Astrocyte (in vitro differentiated cells and primary cell): Measurements from ENCODE around the gene DLGAP1. TPM values are rescaled to one million over a fixed set of nuclear protein-coding genes. Genes with fewer than 3 reads are reported as not detected.

ENCODE experiments used
- DNase-seq: peaks from one replicate; pipeline ENCODE4 v3.0.0-alpha.2; 2010; ENCODE audit warnings: low read depth
- FAIRE-seq: peaks from 2 replicates; lab custom pipeline; 2011; peaks lifted over from hg19 to GRCh38; lab: Jason Lieb, UNC
- H2AFZ ChIP-seq: 2 replicates; pipeline ENCODE4 v1.6.0; 2012; ENCODE audit warnings: low read depth, low read length, inconsistent platforms
- H3K27ac ChIP-seq: 2 replicates; pipeline ENCODE4 v1.5.1; 2011; ENCODE audit warnings: low read depth, low read length, inconsistent platforms
- H3K27me3 ChIP-seq: 2 replicates; pipeline ENCODE4 v1.6.0; 2011; ENCODE audit warnings: low read length, inconsistent platforms; ENCODE audit not compliant: insufficient read depth
- H3K36me3 ChIP-seq: 2 replicates; pipeline ENCODE4 v1.5.1; 2011; ENCODE audit warnings: low read length, inconsistent platforms; ENCODE audit not compliant: insufficient read depth
- H3K4me1 ChIP-seq: 2 replicates; pipeline ENCODE4 v1.5.1; 2011; ENCODE audit warnings: low read length, inconsistent platforms; ENCODE audit not compliant: insufficient read depth
- H3K4me2 ChIP-seq: 2 replicates; pipeline ENCODE4 v1.6.0; 2012; ENCODE audit warnings: low read length, inconsistent platforms
- H3K4me3 ChIP-seq: 2 replicates; pipeline ENCODE4 v1.5.1; 2011; ENCODE audit warnings: low read depth, mild to moderate bottlenecking, low read length, inconsistent platforms; ENCODE audit not compliant: insufficient read depth
- H3K79me2 ChIP-seq: 2 replicates; pipeline ENCODE4 v1.6.0; 2012; ENCODE audit warnings: mild to moderate bottlenecking, low read length, inconsistent platforms; ENCODE audit not compliant: insufficient read depth
- H3K9ac ChIP-seq: 2 replicates; pipeline ENCODE4 v1.6.0; 2012; ENCODE audit warnings: mild to moderate bottlenecking, low read length, inconsistent platforms
- H3K9me3 ChIP-seq: 2 replicates; pipeline ENCODE4 v1.5.1; 2012; ENCODE audit warnings: low read depth, mild to moderate bottlenecking, low read length, inconsistent platforms; ENCODE audit not compliant: insufficient read depth
- H4K20me1 ChIP-seq: 2 replicates; pipeline ENCODE4 v1.6.0; 2012; ENCODE audit warnings: low read length, inconsistent platforms; ENCODE audit not compliant: insufficient read depth
- H3K27ac Mint-ChIP-seq: one replicate; pipeline ENCODE4 v1.8.0; 2021; ENCODE audit warnings: mild to moderate bottlenecking, mixed read lengths; ENCODE audit not compliant: unreplicated experiment
- H3K27me3 Mint-ChIP-seq: one replicate; pipeline ENCODE4 v1.8.0; 2021; ENCODE audit warnings: low read depth, mixed read lengths; ENCODE audit not compliant: unreplicated experiment
- H3K36me3 Mint-ChIP-seq: one replicate; pipeline ENCODE4 v1.8.0; 2021; ENCODE audit warnings: low read depth, mixed read lengths; ENCODE audit not compliant: unreplicated experiment
- H3K4me1 Mint-ChIP-seq: one replicate; pipeline ENCODE4 v1.8.0; 2021; ENCODE audit warnings: low read depth, mixed read lengths; ENCODE audit not compliant: unreplicated experiment
- H3K4me3 Mint-ChIP-seq: one replicate; pipeline ENCODE4 v1.8.0; 2021; ENCODE audit warnings: mild to moderate bottlenecking, moderate library complexity, mixed read lengths; ENCODE audit not compliant: unreplicated experiment
- H3K9me3 Mint-ChIP-seq: one replicate; pipeline ENCODE4 v1.8.0; 2021; ENCODE audit warnings: mild to moderate bottlenecking, mixed read lengths; ENCODE audit not compliant: unreplicated experiment
- EZH2 ChIP-seq: IDR thresholded peaks from 2 replicates; pipeline ENCODE4 v1.6.1; 2012; ENCODE audit warnings: mild to moderate bottlenecking, low read length, inconsistent platforms; ENCODE audit not compliant: insufficient read depth
- total RNA-seq: library from RNA; stranded (reverse); gene quantifications from 2 replicates; pipeline ENCODE4 v1.2.1, GENCODE V29; 2021
- TF ChIP-seq, protein P1 (sequence below): IDR thresholded peaks from 2 replicates; pipeline ENCODE4 v1.5.1; 2011; ENCODE audit warnings: low read depth, mild to moderate bottlenecking, inconsistent platforms, low read length, moderate library complexity; ENCODE audit not compliant: insufficient read depth

Gene DLGAP1
- total RNA-seq, 1 donor from 2014 or later = 2.3 TPM

- Histone ChIP-seq H3K27ac (no peak overlapping the region), H4K20me1 (no peaks in the 10 kb centered on the region), H2AFZ (no peak overlapping the region), H3K4me2 (no peak overlapping the region), H3K36me3 (no peaks in the 10 kb centered on the region), H3K27me3 (no peaks in the 10 kb centered on the region), H3K9me3 (no peaks in the 10 kb centered on the region), H3K4me3 (no peak overlapping the region), H3K9ac (no peak overlapping the region), H3K79me2 (no peaks in the 10 kb centered on the region), H3K4me1 (no peaks in the 10 kb centered on the region)
- no peaks in the 10 kb centered on the region for H3K36me3 Mint-ChIP-seq
- no peak overlapping the region for H3K4me3 Mint-ChIP-seq
- DNase-seq = no peak
- H3K27ac Mint-ChIP-seq = no peak overlapping the region
- no peaks in the 10 kb centered on the region for H3K27me3 Mint-ChIP-seq
- no peak for TF ChIP-seq EZH2
- TF ChIP-seq, protein P1, sequence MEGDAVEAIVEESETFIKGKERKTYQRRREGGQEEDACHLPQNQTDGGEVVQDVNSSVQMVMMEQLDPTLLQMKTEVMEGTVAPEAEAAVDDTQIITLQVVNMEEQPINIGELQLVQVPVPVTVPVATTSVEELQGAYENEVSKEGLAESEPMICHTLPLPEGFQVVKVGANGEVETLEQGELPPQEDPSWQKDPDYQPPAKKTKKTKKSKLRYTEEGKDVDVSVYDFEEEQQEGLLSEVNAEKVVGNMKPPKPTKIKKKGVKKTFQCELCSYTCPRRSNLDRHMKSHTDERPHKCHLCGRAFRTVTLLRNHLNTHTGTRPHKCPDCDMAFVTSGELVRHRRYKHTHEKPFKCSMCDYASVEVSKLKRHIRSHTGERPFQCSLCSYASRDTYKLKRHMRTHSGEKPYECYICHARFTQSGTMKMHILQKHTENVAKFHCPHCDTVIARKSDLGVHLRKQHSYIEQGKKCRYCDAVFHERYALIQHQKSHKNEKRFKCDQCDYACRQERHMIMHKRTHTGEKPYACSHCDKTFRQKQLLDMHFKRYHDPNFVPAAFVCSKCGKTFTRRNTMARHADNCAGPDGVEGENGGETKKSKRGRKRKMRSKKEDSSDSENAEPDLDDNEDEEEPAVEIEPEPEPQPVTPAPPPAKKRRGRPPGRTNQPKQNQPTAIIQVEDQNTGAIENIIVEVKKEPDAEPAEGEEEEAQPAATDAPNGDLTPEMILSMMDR = no peak
- no peak for FAIRE-seq
- no peaks in the 10 kb centered on the region for H3K4me1 Mint-ChIP-seq
- H3K9me3 Mint-ChIP-seq = peaks cover 9% of the 10 kb centered on the region
Observed at GRCh38 chr18:3682061-3682460, 773.0 kb downstream of the DLGAP1 start.

DNA sequence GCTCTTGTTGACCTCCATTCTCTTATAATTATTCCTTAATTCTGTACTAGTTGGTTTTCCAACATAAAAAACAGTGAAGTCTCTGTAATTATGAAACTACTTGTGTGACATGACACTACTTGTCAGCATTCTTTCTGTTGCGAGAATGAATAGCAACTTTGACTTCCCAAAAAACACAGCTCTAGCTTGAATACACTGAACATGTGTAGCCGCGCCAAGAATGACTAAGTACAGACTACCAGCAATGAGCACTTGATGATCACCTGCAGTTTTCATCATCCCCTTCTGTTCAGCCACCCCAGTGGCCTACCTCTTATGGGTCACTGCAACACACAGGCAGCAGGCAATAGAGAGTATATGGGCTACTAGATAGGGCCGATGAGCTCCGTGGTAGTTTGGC, 775.9 kb downstream of the DLGAP1 start:
- Mint-ChIP-seq H3K9me3 (peaks cover 9% of the 10 kb centered on the region), H3K27me3 (no peaks in the 10 kb centered on the region), H3K36me3 (no peaks in the 10 kb centered on the region), H3K27ac (no peak overlapping the region), H3K4me1 (peaks cover 10% of the 10 kb centered on the region), H3K4me3 (no peak overlapping the region)
- Histone ChIP-seq H3K79me2 (no peaks in the 10 kb centered on the region), H4K20me1 (no peaks in the 10 kb centered on the region), H3K9ac (no peak overlapping the region), H3K9me3 (no peaks in the 10 kb centered on the region), H3K27ac (no peak overlapping the region), H2AFZ (no peak overlapping the region), H3K27me3 (no peaks in the 10 kb centered on the region), H3K4me1 (peaks cover 6% of the 10 kb centered on the region), H3K4me2 (no peak overlapping the region), H3K36me3 (no peaks in the 10 kb centered on the region), H3K4me3 (no peak overlapping the region)
- TF ChIP-seq, protein P1 = no peak
- TF ChIP-seq EZH2 = no peak
- no peak for FAIRE-seq
- no peak for DNase-seq

GRCh38 chr18:3675994-3676393, 779.1 kb downstream of the DLGAP1 start:
- no peak overlapping the region for H2AFZ ChIP-seq
- no peaks in the 10 kb centered on the region for H3K79me2 ChIP-seq
- H3K4me1 Mint-ChIP-seq = peaks cover 10% of the 10 kb centered on the region
- peaks cover 6% of the 10 kb centered on the region for H3K4me1 ChIP-seq
- no peak overlapping the region for H3K4me2 ChIP-seq
- TF ChIP-seq, protein P1 = no peak
- no peak for TF ChIP-seq EZH2
- H3K27me3 Mint-ChIP-seq = no peaks in the 10 kb centered on the region
- no peaks in the 10 kb centered on the region for H4K20me1 ChIP-seq
- no peak for DNase-seq
- H3K27ac ChIP-seq = no peak overlapping the region
- no peak for FAIRE-seq
- H3K4me3 Mint-ChIP-seq = no peak overlapping the region
- H3K36me3 ChIP-seq = no peaks in the 10 kb centered on the region
- no peaks in the 10 kb centered on the region for H3K36me3 Mint-ChIP-seq
- H3K9me3 ChIP-seq = no peaks in the 10 kb centered on the region
- no peak overlapping the region for H3K27ac Mint-ChIP-seq
- H3K27me3 ChIP-seq = no peaks in the 10 kb centered on the region
- H3K9me3 Mint-ChIP-seq = peaks cover 2% of the 10 kb centered on the region
- no peak overlapping the region for H3K9ac ChIP-seq
- no peak overlapping the region for H3K4me3 ChIP-seq
